Upper lobe of left lung (tissue), 4 donors: ENCODE measurements around the gene RAB40A.

Experiments
- CTCF ChIP-seq, 6 experiments: fragments of 450-650 bp in 4 of 6; fragments of 200-600 bp in 2 of 6; sonication (generic) in 2 of 6; IDR thresholded peaks; one replicate each; pipeline ENCODE4 v1.5.1; 2016 to 2019; ENCODE audit warnings: antibody characterized with exemption in 6 of 6
- EP300 ChIP-seq, 4 donors: sonication (generic); formaldehyde crosslinking; IDR thresholded peaks; one replicate each; pipeline ENCODE4 v1.5.1; 2017; ENCODE audit warnings: antibody characterized with exemption in 4 of 4, control low read depth in 2 of 4
- POLR2A ChIP-seq, 4 donors: fragments of 450-650 bp; IDR thresholded peaks; one replicate each; pipeline ENCODE4 v1.5.1; 2016 to 2017; ENCODE audit warnings: antibody characterized with exemption in 4 of 4, mild to moderate bottlenecking in 2 of 4
- POLR2AphosphoS5 ChIP-seq, 2 donors: sonication (generic); formaldehyde crosslinking; IDR thresholded peaks; one replicate each; pipeline ENCODE4 v1.5.1; 2017; ENCODE audit warnings: antibody characterized with exemption in 2 of 2

DNA sequence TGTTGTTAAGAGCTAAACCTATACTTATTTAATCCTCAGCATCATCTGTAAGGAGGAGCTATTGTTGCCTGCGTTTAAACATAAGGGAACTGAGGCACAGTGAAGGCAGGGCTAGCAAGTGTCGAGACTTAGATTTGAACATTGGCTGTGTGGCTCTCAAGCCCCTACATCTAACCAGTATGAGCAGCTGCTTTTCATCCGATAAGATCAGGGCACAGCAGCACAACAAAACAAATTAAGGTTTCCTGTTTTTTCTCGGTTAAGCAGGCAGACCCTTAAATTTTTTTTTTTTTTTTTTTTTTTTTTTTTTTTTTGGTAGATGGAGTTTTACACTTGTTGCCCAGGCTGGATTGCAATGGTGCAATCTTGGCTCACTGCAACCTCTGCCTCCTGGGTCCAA, 35.6 kb downstream of the RAB40A start:
- no peak for TF ChIP-seq CTCF (IDR thresholded peaks at IDR 0.05)
- TF ChIP-seq POLR2AphosphoS5 (IDR thresholded peaks at IDR 0.05) = no peak
- TF ChIP-seq POLR2A (IDR thresholded peaks at IDR 0.05) = no peak
- no peak for TF ChIP-seq EP300 (IDR thresholded peaks at IDR 0.05)
